Stimulated activated naive CD4-positive, alpha-beta T cell treated with Interleukin-2 at 50 U/mL for 16 hours (primary cell): ENCODE measurements around the gene CFDP1.

Source experiments
- DNase-seq: peaks from one replicate; lab custom pipeline; 2025; lab: John Stamatoyannopoulos, UW

Gene CFDP1

DNA sequence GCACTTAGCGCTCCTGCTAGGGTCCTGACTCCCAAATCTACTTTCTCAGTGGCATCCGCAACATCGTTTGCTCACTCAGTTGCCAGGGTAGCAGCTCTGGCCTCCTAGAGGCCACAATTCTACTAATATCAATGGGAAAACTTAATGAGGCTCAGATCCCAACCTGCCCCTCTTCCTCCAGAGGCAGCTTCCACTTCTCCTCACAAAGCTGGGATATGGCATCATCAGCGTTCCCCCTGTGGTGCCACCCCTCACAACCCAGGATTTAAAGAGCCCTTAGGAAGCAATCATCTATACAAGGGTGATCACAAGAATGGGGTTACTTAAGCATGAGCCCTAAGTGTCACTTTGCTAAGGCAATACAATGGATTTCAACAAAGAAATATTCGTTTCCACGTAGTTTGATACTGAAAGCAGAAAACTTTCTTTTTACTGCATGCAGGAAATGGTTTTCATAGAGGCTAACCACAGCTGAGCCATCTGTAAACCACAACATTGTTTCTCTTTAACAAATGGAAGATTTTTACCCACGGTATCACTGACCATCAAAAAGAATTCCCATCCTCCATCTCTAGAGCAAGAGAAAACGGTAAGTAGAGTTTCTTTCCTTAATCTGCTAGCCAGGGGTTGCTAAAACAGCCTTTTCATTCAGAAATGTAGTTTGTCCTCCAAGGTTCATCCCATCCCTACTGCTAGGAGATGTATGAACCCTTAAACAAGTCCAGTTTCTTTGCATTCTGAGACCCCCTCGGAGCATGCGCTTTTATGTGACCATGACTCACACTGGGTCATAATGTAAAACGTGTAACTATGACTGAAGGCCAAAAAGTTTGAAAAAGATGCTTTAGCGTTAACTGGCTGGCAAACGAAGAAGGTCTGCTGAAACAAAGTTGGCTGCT is 113.5 kb downstream of the CFDP1 start:
- DNase-seq: no peak

DNA sequence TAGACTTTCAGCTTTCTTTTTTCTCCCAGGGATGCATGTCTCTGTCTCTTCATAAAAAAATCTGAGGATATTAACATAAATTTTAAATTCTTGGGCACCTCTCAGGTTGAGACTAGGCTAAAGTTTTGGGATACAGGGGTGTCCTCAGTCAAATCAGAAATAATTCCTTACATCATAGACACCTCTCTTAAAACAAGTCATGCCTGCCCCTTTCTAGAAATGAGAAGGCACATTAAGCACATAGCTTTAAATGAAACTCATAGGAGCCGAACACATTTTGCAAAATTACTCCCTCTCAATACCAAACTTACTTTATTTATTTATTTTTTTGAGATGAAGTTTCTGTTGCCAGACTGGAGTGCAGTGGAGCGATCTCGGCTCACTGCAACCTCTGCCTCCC is 114.6 kb downstream of the CFDP1 start:
- DNase-seq: no peak

DNA sequence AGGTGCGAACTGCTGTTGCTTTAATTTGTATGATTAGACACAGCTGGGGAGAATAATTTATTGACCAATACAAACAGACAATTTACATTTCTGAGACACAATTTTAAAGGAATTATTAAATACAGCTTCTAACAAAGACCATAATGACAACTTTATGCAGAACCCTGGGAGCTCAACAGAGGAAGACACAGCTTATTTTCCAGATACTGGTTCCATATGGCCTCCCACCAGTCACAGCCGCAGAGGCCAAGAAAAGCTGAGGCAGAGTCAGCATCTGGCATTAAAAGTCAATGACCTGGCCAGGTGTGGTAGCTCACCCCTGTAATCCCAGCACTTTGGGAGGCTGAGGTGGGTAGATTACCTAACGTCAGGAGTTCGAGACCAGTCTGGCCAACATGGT is 115.8 kb downstream of the CFDP1 start:
- DNase-seq: no peak

DNA sequence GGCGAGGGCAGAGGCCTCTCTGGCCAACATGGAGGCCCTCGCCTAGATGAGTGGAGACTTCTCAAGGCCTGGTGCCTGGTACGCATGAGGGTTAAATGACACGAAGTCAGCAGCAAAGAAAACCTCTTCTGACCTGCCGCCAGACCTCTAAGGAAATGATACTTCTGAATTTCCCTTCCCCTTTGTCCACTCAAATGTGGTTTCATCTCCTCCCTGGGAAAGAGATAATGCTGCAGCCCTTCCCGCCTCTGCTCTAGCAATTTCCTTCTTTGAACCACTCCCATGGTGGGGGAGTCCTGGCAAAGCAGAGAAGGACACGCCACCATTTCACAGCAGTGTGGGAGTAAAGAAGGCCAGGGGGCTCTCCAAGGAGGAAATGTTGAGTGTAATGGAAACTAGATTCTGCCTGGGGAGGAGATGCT is 116.2 kb downstream of the CFDP1 start:
- DNase-seq: no peak

DNA sequence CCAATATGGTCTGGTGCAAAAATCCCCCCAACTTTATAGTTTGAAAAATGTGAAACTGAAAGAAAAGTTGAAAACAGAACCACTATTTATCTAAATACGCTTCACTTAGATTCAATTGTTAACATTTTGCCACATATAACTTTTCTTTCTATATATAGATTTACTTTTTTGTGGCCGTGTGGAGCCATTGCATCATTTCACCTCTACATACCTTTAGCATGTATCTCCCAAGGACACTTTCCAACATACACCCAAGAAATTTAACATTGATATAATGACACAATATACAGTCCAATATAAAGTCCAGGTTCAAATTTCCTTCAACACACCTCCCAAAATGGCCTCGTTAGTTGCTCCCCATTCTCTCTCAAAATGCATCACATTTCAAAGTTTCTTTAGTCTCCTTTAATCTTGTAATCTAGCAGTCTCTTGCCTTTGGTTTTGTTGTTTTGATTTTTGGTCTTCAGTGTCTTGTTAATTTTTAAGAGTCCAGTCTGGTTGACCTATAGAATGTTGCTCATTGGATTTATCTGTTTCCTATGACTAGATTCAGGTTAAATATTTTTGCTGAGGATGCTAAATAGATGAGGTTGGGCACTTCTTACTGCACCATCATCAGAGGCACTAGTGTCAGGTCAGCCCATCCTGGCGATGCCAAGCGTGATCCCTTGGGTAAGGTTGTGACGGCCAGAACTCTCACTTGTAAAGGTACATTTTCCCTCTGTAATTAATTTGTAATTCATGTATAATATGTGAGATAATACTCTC is 117.6 kb downstream of the CFDP1 start:
- DNase-seq: no peak

DNA sequence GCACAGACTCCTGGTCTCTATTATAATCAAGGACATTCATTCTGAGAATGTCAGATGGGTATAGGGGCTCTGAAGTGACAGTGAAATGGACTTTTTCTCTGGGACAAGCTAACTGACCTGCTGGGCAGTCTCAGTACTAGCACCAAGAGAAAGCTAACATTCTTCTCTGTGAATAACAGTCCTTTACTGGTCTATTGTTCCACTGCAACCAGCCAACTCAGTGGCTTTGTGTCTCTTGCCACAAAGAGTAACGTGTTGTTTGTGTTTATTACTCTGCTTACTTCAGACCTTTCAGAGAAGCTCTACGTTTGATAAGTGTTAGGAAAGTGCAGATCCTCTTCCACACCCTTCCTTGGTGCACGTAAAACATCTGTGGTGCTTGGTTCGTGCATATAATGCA is 120.4 kb downstream of the CFDP1 start:
- no peak for DNase-seq

DNA sequence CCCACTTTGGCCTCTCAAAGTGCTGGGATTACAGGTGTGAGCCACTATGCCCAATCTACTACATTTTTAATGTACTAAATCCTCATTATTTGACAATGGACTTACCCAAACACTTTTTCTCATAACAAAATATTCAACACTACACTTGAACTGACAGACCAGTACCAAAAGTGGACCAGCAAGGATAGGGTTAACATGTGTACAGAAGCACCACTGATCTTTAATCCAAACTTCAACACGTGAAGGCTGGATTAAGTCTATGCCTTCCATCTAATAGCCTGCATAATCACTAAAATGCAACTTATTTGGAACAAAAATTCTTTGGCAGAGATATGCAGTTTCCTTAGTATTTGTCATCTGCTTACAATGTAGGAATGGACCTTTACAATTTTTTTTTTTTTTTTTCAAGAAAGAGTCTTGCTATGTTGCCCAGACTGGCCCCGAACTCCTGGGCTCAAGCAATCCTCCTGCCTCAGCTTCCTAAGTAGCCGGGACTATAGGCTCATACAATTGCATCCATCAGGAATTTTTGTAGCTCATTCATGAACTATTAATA is 121.8 kb downstream of the CFDP1 start:
- no peak for DNase-seq

DNA sequence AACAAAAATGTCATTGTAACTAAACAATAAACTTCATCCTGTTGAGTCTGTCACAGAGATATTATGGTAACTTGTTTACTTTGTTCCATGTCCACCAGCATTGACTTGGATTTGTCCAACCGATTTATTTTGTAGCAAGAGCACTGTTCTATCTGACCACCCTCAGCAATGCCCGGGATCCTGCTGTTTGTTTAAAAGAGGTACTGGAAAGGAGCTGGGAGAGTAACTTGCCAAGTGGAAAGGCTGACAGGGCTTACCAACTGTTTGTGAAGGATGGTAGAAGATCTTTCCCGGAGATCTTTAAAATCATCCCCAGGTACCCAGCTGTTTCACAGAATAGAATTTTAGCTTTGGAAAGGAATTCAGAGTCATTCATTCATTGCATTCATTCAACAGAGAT is 122.8 kb downstream of the CFDP1 start:
- no peak for DNase-seq

DNA sequence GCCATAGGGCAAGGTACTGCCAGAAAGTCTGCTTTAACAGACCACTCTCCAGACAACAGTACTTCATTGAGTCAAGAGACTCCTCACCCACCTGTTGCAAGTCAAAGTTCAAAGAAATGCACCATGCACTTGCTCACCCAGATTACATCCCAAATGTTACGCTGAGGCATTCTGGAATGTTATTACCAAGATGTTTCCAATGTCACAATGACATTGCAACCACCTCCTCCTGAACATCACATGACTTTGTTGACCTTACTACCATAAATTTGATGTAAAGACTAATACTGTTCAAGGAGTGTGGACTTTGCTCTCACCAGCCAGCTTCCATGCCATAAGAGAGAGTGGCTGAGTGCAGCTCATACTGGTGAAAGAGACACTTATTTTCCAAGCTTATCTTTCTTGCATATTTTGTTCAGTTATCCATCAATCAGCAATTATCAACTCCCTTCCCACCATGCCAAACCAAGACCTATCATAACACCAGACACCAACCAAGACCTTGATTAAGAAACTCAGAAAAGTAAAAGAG is 123.3 kb downstream of the CFDP1 start:
- DNase-seq: no peak

DNA sequence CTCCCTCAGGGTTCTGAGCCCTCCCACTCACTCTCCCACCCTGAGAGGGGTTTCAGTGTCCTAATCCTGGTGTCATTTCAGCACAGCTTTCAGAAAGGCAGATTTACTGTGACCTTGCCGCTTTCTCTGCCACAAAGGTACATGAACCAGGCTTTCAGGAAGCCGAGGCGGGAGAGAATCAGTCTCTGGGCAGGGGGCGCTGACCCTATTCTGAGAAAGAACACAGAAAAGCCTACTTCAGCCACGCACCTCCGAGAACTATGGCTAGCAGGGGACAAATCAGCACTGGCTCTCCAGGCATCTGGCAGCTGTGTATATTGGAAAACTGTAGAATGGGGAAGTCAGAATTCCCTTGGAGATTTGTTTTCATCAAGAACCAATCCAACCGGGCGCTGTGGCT is 124.1 kb downstream of the CFDP1 start:
- DNase-seq: no peak

DNA sequence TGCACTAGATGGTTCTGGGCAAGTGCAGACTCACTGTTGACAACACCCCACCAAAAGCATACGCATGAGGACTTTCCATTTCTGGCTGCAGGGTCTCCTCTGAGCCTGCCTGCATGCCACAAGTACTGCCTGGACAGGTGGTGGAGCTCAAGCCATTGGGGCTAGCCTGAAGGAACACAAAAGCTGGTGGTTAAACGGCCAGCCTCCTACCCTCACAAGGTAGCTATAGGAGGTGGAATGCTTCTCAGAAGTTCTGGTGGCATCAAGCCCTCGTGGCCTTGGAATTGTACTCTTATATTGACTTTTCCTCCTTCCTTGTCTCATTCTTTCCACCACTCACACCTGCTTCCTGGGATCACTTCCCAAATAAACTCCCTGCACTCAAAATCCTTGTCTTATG is 125.3 kb downstream of the CFDP1 start:
- DNase-seq: no peak

DNA sequence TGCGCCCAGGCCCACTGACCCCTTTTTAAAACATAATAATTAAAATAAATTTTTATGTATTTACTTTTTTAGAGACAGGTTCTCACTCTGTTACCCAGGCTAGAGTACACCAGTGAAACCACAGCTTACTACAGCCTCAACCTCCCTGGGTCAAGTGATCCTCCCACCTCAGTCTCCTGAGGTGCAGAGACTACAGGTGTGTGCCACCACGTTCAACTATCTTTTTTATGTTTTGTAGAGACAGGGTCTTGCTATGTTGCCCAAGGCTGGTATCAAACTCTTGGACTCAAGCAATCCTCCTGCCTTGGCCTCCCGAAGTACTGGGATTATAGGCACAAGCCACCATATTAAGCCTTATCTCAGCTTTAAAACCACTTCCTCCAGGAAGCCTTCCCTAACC is 125.8 kb downstream of the CFDP1 start:
- no peak for DNase-seq

DNA sequence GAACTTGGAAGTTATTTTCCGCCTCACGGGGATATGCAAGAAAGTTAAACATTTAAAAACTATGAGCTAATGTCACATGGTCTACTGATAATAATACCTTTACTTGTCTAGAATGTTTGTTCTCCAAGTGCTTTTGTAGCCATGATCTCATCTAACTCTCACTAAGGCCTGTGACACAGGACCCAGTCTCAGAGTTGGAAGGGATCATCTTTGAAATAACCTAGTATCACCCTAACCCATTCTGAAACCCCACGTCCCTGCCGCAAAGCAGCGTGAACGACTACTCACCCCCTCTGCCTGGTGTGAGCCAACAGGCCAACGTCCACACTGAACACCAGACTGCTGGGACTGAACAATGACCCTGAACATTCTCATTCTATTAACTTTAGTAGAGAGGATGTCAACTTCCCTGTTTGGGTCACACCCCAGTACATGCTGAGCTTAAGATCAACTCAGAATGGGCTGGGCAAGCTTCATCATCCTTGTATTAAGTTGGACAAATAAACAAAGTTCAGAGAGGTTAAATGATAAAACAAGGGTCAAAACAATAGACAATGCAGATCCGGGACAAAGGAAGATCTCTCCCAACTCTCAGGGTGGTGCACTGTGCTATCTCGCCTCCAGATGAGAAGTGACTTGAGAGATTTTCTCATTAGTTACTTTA is 127.1 kb downstream of the CFDP1 start:
- DNase-seq: no peak

DNA sequence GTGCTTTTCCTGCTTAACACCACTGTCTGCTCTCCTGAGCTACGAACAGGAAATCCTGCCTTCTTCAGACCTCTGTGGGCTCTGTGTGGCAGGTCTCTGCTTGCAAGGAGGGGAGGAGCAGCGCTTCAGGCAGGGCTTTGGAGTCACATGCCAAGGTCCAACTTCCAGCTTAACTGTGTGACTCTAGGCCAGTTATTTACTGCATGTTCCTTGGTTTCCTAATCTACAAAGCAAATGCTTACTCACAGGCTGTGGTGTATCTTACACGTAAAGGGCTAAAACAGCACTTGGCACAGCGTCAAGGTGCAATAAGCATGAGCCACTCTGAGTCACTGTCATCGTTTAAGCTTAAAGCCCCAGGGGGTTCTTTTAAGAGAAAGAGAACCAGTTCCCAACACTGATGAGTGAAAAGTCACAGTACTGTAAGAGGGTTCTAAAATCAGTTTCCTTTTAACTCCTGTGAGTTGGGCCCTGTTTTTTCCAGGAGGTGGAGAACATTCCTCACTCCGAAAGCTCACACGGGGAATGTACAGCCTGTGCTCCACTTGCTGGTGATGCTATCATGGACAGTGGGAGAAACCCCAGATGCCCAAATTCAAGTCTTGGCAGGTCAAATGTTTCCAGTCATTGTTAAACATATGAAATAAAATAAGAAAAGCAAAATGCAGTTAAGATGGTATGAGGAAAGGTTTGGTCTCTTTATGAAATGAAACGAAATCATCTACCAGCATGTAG is 127.8 kb downstream of the CFDP1 start:
- DNase-seq: peak; percentile 5

DNA sequence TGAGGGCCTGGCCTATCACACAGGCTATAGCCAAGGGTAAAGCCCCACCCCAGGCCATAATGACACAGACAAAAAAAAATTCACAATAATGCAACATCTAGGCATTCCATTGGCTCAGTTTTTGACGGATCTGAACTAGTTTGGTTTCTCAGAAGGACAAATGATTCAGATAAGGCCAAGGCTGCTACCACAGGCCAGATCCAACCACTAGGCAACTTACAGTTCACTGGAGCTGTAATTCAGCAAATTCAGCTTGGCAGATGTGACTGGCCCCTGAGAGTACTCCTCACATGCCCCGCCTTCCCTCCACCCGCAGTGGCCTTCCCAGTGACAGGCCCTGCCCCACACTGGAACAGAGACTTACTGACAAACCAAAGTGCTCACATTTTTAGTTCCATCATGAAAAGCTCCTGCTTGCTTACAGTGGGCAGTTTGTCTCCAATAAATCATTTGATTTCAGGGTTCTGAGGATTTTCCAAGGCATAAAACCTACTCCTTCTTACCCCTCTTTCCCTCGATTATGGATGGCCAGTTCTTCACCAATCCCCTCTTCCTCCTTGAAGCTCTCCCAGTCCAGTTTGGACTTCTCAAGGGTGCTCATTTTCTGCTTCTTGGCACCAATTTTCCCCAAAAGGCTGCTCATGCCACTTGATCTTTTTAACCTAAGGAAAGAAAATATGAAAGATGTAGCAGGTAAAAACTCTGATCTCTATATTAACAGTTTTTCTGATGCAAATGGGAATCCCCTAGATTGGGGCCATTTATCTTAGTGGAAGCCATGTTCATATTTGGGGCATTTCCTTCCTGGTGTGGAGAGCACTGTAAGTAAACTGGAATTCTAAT is 128.6 kb downstream of the CFDP1 start:
- DNase-seq: no peak

DNA sequence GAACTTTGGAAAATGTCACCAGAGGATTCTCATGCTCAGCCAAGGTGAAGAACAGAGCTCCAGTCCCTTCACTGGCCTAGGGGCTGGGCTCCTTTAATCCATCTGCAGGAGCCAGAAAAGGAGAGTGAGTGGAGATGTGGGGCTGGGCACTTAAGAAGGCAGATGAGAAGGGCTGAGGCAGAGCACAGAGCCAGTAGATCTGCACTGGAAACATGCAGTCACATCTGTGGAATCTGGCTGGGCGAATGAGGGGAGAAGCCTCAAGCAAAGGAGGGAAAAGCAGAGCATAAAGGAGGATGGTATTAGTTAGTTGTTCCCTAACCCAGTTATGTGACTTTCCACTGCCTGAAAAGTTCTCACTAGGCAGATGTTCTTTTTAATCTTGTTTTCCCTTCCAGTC is 131.5 kb downstream of the CFDP1 start:
- no peak for DNase-seq

DNA sequence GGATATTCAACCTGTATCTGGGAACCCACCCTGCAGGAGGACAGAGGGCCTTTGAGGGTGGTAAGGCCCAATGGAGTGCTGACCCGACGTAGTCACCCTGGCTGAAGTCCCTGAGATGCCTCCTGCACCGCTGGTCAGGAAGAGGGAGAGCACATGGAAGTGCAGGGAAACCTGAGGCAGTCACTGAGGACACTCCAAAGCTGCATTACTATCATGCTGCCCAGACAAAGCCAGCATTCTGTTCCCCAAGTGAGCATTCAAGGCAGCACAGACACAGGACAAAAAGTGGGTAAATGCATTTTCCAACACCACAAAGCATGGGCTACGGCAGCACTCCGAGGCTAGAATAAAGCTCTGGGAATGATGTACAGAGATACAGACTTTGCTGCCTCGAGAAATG is 135.0 kb downstream of the CFDP1 start:
- DNase-seq: no peak

DNA sequence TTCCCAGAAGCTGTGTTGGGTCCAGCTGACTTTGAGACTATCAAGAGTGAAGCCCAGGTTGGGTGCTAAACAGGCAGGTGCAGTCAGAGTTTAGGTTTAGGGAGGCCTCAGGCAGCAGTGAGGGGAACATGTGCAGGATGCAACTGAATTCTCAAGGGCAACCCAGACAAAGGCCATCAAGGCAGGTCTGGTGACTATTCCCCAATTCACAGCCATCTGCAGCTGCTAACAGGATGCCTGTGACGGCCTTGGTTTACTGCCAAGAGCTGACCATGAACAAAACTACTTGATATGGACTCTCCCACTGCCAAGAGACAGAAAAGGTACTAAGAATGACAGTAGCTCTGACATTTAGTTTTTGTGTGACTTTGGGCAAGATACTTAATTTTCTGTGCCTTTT is 136.7 kb downstream of the CFDP1 start:
- DNase-seq: no peak

DNA sequence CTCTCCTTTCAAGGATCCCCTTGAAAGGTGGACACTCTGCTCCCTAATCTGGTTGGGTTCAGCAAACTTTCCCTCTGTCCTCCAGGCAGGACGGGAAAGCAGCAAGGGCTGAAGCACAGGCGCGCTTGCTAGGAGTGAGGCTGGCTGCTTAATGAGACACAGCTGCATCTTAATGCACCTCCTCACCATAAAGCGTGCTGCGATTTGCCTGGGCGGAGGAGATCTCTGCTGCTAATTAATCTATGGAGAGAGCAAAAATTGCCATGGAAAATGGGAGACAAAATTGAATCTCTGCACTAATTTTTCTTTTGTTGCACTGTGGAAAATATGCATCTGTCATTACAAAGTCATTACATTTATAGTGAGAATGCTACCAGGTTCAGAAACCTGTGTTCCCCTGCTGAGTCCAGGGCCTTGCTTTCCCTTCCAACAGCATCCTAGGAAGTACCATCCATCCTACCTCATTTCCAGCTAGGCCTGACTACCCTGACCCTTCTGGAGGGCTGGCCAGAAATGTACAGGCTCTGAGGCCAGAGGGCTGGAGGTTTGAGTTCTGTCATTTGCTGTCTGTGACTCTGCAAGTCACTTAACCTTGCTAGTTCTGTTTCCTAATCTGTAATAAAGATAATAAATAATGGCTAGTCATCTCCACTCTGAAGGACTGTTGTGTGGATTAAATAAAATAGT is 138.4 kb downstream of the CFDP1 start:
- no peak for DNase-seq

DNA sequence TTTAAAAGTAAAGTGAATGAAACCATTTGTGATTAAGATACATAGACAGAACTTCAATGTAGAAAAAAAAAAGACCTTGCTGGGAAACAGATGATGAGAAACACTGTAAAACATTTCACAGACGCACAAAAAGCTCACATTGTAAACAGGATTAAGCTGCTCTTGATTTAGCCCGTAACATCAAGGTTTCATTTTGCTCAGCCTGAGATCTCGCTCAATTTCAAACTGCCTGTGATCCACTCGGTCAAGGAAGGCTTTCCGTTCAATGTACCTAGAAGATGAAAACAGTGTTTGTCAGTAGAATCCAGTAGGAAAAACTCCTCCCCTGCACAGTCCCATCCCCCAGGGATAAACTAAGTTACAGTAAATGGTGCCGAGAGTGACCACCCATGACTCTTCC is 139.5 kb downstream of the CFDP1 start:
- no peak for DNase-seq
